GM19035 (cell line): ENCODE data around the gene GNB1L.

Source experiments
- ATAC-seq: cut with Tn5 transposase; IDR thresholded peaks from one replicate; pipeline ENCODE4 v1.9.1; 2021; ENCODE audit not compliant: unreplicated experiment

The GNB1L gene

GRCh38 chr22:19812910-19813309 is 41.8 kb downstream of the GNB1L start:
- ATAC-seq: no peak

GRCh38 chr22:19811811-19812771 is 42.6 kb downstream of the GNB1L start:
- no peak for ATAC-seq

- no peak for ATAC-seq
Observed at GRCh38 chr22:19811211-19811621, 43.5 kb downstream of the GNB1L start.

GRCh38 chr22:19810381-19811201 is 44.1 kb downstream of the GNB1L start:
- ATAC-seq: no peak

- no peak for ATAC-seq
Observed at GRCh38 chr22:19809741-19810140, 44.9 kb downstream of the GNB1L start.

- no peak for ATAC-seq
Observed at GRCh38 chr22:19808873-19809478, 45.7 kb downstream of the GNB1L start.

GRCh38 chr22:19807914-19808872 is 46.5 kb downstream of the GNB1L start:
- ATAC-seq: no peak

GRCh38 chr22:19807161-19807913 is 47.3 kb downstream of the GNB1L start:
- ATAC-seq: no peak

GRCh38 chr22:19806213-19807160 is 48.2 kb downstream of the GNB1L start:
- no peak for ATAC-seq

- no peak for ATAC-seq
Observed at GRCh38 chr22:19805821-19806212, 48.9 kb downstream of the GNB1L start.

GRCh38 chr22:19803736-19804267 is 50.9 kb downstream of the GNB1L start:
- ATAC-seq: no peak

GRCh38 chr22:19802894-19803735 is 51.6 kb downstream of the GNB1L start:
- ATAC-seq: no peak

GRCh38 chr22:19802001-19802893 is 52.4 kb downstream of the GNB1L start:
- no peak for ATAC-seq

- no peak for ATAC-seq
Observed at GRCh38 chr22:19801340-19802000, 53.2 kb downstream of the GNB1L start.

- no peak for ATAC-seq
Observed at GRCh38 chr22:19800761-19801244, 53.9 kb downstream of the GNB1L start.

- ATAC-seq: no peak
Observed at GRCh38 chr22:19800306-19800705, 54.4 kb downstream of the GNB1L start.
